Pancreas (tissue), 10 donors: ENCODE results near the gene TAT. TPM values are rescaled to one million over a fixed set of nuclear protein-coding genes. Genes with fewer than 3 reads are reported as not detected.

Source experiments
- ATAC-seq, 4 donors: fragments of 200-7000 bp; cut with Tn5 transposase; one replicate each; pipeline versions ENCODE4 v1.8.0 to v1.9.1; 2020; ENCODE audit warnings: mild to moderate bottlenecking in 4 of 4, moderate library complexity in 4 of 4
- DNase-seq, 6 donors: peaks; one replicate each; pipeline ENCODE4 v3.0.0-alpha.2; 2020
- FAIRE-seq: peaks from 2 replicates; lab custom pipeline; 2012; peaks lifted over from hg19 to GRCh38; lab: Jason Lieb, UNC
- H3K27ac ChIP-seq, 4 donors: fragments of 200-600 bp; sonication (generic); 1 replicate in 3 of 4; 2 replicates in 1 of 4; pipeline versions ENCODE4 v1.5.0 to v1.8.0; 2020
- H3K27me3 ChIP-seq, 4 donors: fragments of 200-600 bp; one replicate each; pipeline ENCODE4 v1.8.0; 2021
- H3K36me3 ChIP-seq, 3 donors: fragments of 200-600 bp; sonication (generic) in 1 of 3; one replicate each; pipeline versions ENCODE4 v1.5.0 to v1.8.0; 2020 to 2021
- H3K4me1 ChIP-seq, 3 donors: fragments of 200-600 bp; one replicate each; pipeline ENCODE4 v1.8.0; 2021
- H3K4me3 ChIP-seq, 4 donors: fragments of 200-600 bp; sonication (generic) in 2 of 4; one replicate each; pipeline versions ENCODE4 v1.5.0 to v1.8.0; 2020 to 2021
- H3K9me3 ChIP-seq, 4 donors: fragments of 200-600 bp; one replicate each; pipeline ENCODE4 v1.8.0; 2021
- CTCF ChIP-seq, 4 donors: fragments of 200-600 bp; sonication (generic) in 3 of 4; IDR thresholded peaks; one replicate each; pipeline versions ENCODE4 v1.5.0 to v1.8.0; 2021; ENCODE audit warnings: antibody characterized with exemption in 4 of 4
- WGBS, 2 donors: extraction: QIAGEN DNeasy Blood & Tissue Kit; methylation state at CpG; one replicate each; pipeline ENCODE4 v1.1.7; 2013; 5-methylcytosine and 5-hydroxymethylcytosine counted together
- intact Hi-C, 3 donors: fragments of 100-400 bp; cut with DNase I; formaldehyde crosslinking; loops; one replicate each; pipeline versions ENCODE4 v1.11.1 to v1.14.2; 2022
- polyA plus RNA-seq, 2 donors: library from polyadenylated mRNA; stranded (reverse); fragments of 200-250 nt; gene quantifications; one replicate each; pipeline ENCODE4 v1.2.3, GENCODE V29; 2013
- total RNA-seq, 6 donors: library from RNA; stranded (reverse); fragmentation: NEBNext Ultra II Directional in 4 of 6; extraction: Animal tissue kit (Norgen Biotek cat#: 25700) in 4 of 6; gene quantifications; one replicate each; pipeline versions ENCODE4 v1.2.1 to v1.2.4, GENCODE V29; 2021 to 2023
- donor health status: healthy with polysubstance abuse.
- donor health status: DM: no; HTN: no; CAD: no; lungs with moderate emphysema.
- donor health status: DM: no; HTN: no; CAD: no.
- donor health status: control.
- donor health status: control.
- donor health status: Bipolar disorder and iron deficiency.
- donor health status: DM: yes; HTN: yes; CAD: no.
- donor health status: DM: no; HTN: no; CAD: no.
- donor health status: DM: no; HTN: no; CAD: no.
- donor health status: DM: yes; HTN: yes; CAD: no.

TAT gene
- total and polyA plus RNA-seq, 8 donors, result 0.04 to 1.0 (median 0.12) TPM; not detected in 2

- peak; percentile 28 to 49 (median 41) for TF ChIP-seq CTCF (IDR thresholded peaks at IDR 0.05)
- intact Hi-C loops, result no loop called here
- Histone ChIP-seq H3K27ac (no peak overlapping the region), H3K4me1 (no peaks in the 10 kb centered on the region), H3K9me3 (no peaks in the 10 kb centered on the region), H3K4me3 (no peak overlapping the region), H3K36me3 (no peaks in the 10 kb centered on the region), H3K27me3 (no peaks in the 10 kb centered on the region)
- ATAC-seq (peak; percentile 60 to 93 (median 88)), FAIRE-seq (no peak), DNase-seq (peak in 2 of 6 donors; percentile 29 to 64)
- WGBS, 2 donors, result 31 to 45% methylated on average over 6 of the region's 6 CpGs
Observed at GRCh38 chr16:71537643-71538042, 39.2 kb downstream of the TAT start.

GRCh38 chr16:71536752-71537499 is 40.0 kb downstream of the TAT start:
- DNase-seq (no peak), FAIRE-seq (no peak), ATAC-seq (no peak)
- Histone ChIP-seq H3K4me3 (no peak overlapping the region), H3K27me3 (no peaks in the 10 kb centered on the region), H3K4me1 (no peaks in the 10 kb centered on the region), H3K27ac (no peak overlapping the region), H3K9me3 (no peaks in the 10 kb centered on the region), H3K36me3 (no peaks in the 10 kb centered on the region)
- intact Hi-C loops, result no loop called here
- TF ChIP-seq CTCF (IDR thresholded peaks at IDR 0.05), result no peak
- 78 to 86% methylated on average over 28 of the region's 28 CpGs for WGBS, 2 donors

GRCh38 chr16:71532366-71532765 is 44.5 kb downstream of the TAT start:
- Histone ChIP-seq H3K36me3 (no peaks in the 10 kb centered on the region), H3K27ac (no peak overlapping the region), H3K4me1 (no peaks in the 10 kb centered on the region), H3K27me3 (no peaks in the 10 kb centered on the region), H3K4me3 (no peak overlapping the region), H3K9me3 (no peaks in the 10 kb centered on the region)
- FAIRE-seq (no peak), ATAC-seq (no peak), DNase-seq (no peak)
- TF ChIP-seq CTCF (IDR thresholded peaks at IDR 0.05), result no peak
- intact Hi-C loops, result no loop called here
- 58 to 69% methylated on average over 3 of the region's 3 CpGs for WGBS, 2 donors

- no peaks in the 10 kb centered on the region for H3K36me3 ChIP-seq
- no peaks in the 10 kb centered on the region for H3K27me3 ChIP-seq
- H3K9me3 ChIP-seq, result no peaks in the 10 kb centered on the region
- FAIRE-seq, result no peak
- intact Hi-C loops, result no loop called here
- TF ChIP-seq CTCF (IDR thresholded peaks at IDR 0.05), result no peak
- no peak overlapping the region for H3K4me3 ChIP-seq
- no peak for DNase-seq
- WGBS, 2 donors, result 59 to 78% methylated on average over 4 of the region's 4 CpGs
- no peaks in the 10 kb centered on the region for H3K4me1 ChIP-seq
- H3K27ac ChIP-seq, result no peak overlapping the region
- no peak for ATAC-seq
Observed at GRCh38 chr16:71528863-71529262, 48.0 kb downstream of the TAT start.

- intact Hi-C loops, result no loop called here
- Histone ChIP-seq H3K9me3 (no peaks in the 10 kb centered on the region), H3K4me1 (no peaks in the 10 kb centered on the region), H3K27ac (no peak overlapping the region), H3K36me3 (no peaks in the 10 kb centered on the region), H3K27me3 (no peaks in the 10 kb centered on the region), H3K4me3 (peak overlapping the region in 1 of 4 donors; percentile 10)
- TF ChIP-seq CTCF (IDR thresholded peaks at IDR 0.05), result no peak
- DNase-seq (no peak), ATAC-seq (no peak), FAIRE-seq (no peak)
- 78 to 81% methylated on average over 1 of the region's 1 CpG for WGBS, 2 donors
Observed at GRCh38 chr16:71528257-71528656, 48.6 kb downstream of the TAT start.
